LNCaP clone FGC (cell line): Measurements from ENCODE around the gene IKBKE.

Experiments
- DNase-seq: peaks from one replicate; pipeline ENCODE4 v3.0.0-alpha.2; 2011; ENCODE audit warnings: low read depth
- H3K4me3 ChIP-seq: 2 replicates; pipeline ENCODE4 v1.5.1; 2011; ENCODE audit warnings: mild to moderate bottlenecking, low read depth, low read length, control low read depth
- TF ChIP-seq, protein P1 (sequence below): IDR thresholded peaks from 2 replicates; pipeline ENCODE4 v1.5.1; 2012; ENCODE audit warnings: mild to moderate bottlenecking; ENCODE audit not compliant: control insufficient read depth, insufficient read depth; ENCODE audit errors: extremely low read depth

The IKBKE gene

DNA sequence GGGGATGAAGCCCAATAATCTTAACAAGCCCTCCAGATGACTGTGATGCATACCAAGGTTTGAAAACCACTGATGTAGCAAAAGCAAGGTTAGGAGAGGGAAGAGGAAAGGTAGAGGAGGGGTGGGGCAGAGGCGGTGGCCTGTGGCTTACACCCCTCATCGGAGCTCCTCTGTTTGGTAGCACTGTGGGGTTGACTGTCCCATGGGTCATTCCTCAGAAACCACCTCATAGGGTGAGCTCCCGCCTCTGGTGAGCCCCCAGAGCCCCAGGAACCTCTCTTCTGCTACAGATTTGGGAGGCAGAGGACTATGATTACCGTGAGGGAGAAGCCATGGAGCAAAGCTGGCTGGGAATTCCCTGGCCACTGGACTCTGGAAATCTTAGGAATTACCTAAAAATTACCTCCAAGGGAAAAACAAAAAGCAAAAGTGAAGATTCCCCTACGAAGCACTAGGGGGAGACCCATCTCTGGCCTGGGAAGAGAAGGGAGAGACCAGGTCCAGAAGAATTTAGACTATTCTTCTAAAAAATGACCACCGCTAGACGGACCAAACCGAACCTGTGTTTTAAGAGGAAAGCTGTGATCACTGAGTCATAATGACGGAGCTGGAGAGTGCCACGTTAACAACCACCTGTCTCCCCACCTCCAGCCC, 35.6 kb downstream of the IKBKE start:
- TF ChIP-seq, protein P1, sequence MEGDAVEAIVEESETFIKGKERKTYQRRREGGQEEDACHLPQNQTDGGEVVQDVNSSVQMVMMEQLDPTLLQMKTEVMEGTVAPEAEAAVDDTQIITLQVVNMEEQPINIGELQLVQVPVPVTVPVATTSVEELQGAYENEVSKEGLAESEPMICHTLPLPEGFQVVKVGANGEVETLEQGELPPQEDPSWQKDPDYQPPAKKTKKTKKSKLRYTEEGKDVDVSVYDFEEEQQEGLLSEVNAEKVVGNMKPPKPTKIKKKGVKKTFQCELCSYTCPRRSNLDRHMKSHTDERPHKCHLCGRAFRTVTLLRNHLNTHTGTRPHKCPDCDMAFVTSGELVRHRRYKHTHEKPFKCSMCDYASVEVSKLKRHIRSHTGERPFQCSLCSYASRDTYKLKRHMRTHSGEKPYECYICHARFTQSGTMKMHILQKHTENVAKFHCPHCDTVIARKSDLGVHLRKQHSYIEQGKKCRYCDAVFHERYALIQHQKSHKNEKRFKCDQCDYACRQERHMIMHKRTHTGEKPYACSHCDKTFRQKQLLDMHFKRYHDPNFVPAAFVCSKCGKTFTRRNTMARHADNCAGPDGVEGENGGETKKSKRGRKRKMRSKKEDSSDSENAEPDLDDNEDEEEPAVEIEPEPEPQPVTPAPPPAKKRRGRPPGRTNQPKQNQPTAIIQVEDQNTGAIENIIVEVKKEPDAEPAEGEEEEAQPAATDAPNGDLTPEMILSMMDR = peak; percentile 48
- no peak overlapping the region for H3K4me3 ChIP-seq
- DNase-seq = no peak

DNA sequence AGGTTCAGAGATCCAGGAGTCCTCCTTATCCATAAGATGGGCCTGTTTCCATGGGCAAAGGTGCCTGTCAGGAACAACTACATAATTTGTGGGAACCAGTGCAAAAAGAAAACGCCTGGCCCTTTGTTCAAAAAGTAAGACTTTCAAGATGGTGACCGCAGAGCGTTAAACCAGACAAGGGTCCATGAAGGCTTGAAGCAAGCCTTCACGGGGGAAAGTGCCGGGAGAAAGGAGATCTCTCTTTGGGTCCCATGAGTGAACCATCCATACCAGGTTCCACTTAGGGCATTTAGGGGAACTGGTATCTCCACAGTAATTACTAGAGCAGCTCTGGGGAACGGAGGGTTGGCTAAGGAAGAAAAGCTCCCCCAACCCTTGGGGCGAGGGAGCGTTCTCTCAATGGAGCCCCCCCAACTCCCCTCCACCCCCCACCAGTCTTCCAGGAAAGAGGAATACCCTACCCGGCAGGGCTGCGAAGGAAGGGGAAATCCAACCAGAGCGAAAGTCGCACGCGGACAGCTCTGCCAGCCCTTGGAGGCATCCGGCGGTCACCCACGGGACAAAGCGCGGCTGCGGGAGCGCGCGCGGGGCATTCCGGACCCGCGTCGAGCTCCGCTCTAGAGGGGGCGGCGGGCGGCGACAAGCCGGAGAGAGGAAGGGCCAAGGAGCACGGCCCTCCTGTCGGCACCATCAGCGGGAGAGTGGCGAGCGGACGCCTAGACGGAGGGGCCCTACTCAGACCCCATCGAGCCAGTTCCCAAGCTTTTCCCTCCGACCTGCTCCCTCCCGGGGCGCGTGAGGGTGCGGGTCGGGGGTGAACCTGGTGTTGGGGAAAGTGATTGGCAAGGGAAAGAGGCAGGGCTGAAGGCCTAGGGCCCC, 36.4 kb downstream of the IKBKE start:
- no peak for DNase-seq
- peak overlapping the region; percentile 52 for H3K4me3 ChIP-seq

DNA sequence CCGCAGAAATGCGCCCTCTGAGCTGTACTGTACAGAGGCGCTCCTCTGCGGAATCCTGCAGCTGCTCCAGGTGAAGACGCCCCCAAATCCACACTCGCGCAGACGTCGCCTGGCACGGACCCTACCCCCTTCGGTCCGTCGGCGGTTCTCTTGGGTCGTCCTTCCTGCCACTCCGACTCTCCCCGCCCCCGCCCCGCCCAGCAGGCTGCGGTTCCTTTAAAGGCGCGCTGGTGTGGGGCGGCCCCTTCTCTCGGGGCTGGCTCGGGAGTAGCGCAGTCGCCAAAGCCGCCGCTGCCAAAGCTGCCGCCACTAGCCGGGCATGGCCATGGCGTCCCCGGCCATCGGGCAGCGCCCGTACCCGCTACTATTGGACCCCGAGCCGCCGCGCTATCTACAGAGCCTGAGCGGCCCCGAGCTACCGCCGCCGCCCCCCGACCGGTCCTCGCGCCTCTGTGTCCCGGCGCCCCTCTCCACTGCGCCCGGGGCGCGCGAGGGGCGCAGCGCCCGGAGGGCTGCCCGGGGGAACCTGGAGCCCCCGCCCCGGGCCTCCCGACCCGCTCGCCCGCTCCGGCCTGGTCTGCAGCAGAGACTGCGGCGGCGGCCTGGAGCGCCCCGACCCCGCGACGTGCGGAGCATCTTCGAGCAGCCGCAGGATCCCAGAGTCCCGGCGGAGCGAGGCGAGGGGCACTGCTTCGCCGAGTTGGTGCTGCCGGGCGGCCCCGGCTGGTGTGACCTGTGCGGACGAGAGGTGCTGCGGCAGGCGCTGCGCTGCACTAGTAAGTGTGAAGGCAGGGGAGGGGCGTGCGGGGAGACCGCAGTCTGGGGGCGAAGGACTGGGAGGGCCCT, 37.2 kb downstream of the IKBKE start, which contains the start of gene RASSF5:
TSS of gene RASSF5 (plus strand) at position 248 of the 846 bp plus-strand sequence. CDS start at position 320, 72 bp downstream.
- H3K4me3 ChIP-seq = peak within 1 kb of the TSS; percentile 52
- no peak for DNase-seq
- TF ChIP-seq, protein P1 = no peak

More for the DNA sequence above, 36.4 kb downstream of the IKBKE start:
- TF ChIP-seq, protein P1 = no peak

DNA sequence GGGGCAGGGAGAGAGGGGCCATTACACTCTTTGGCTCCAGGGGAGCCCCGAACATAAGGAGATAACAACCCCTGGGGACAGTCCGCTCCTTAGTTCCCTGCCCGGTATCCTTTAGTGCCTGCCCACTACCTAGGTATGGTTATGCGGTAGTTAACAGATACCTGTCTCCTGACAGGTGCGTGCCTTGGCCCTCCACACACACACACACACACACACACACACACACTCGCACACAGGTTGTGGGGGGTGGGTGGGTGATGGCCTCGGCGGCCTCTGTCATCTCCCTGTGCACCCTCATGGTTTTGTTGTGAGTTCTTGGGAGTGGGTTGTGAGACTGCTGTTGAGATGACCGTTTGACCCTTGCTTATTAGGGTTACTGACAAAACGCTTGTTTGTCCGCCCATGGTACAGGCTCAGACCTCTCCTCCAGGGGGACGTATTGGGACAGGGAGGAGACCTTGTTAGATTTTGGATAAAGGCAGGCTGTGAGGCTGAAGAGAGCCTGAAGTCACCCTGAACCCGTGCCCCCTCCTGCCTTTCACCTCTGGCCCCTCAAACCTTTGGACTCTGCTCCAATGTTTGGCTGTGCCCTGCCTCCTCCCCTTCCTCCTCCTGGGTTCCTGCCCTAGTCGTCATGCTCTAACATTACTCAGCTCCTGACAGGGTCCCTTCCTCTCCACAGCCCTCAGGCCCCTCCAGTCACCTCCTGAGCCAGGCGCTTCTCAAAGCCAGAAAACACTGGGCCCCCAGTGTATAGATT, 38.0 kb downstream of the IKBKE start:
- TF ChIP-seq, protein P1 = no peak
- peak overlapping the region; percentile 52 for H3K4me3 ChIP-seq
- no peak for DNase-seq

DNA sequence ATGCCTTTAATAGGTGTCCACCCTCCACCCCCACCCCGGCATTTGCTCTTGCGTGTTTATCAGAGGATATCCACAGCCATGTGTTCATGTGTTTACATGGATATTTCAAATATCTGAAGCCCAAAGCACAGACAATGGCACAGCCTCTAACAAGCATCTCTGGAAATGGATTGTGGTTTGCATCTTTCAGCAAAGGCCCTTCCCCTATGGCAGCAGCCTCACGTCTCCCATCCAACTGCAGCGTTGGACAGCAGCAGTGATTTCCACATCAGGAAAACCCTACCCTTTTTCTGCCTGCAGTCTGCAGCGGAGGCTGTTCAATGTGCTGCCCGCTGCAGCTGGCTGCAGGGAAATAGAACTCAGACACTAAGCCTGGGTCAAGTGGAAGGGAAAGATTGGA, 38.7 kb downstream of the IKBKE start:
- H3K4me3 ChIP-seq = no peak overlapping the region
- TF ChIP-seq, protein P1 = no peak
- DNase-seq = no peak
